Large intestine (tissue), 3 donors: ENCODE measurements around the gene KIFC3. TPM values are rescaled to one million over a fixed set of nuclear protein-coding genes. Genes with fewer than 3 reads are reported as not detected.
A peak's percentile ranks its signal among the peaks of the same experiment; 100 is the strongest.

Experiments used
- DNase-seq, 2 donors: peaks; one replicate each; pipeline versions ENCODE4 v3.0.0 to v3.0.0-alpha.2; 2013
- H3K27ac ChIP-seq: one replicate; pipeline ENCODE4 v1.5.1; 2013; ENCODE audit warnings: low read length
- H3K27me3 ChIP-seq: 2 replicates; pipeline ENCODE4 v1.6.1; 2013; ENCODE audit warnings: low read length; ENCODE audit not compliant: control insufficient read depth, insufficient read depth
- H3K36me3 ChIP-seq: 2 replicates; pipeline ENCODE4 v1.6.1; 2013; ENCODE audit warnings: low read length; ENCODE audit not compliant: control insufficient read depth, insufficient read depth
- H3K4me1 ChIP-seq: one replicate; pipeline ENCODE4 v1.6.1; 2013; ENCODE audit warnings: low read length; ENCODE audit not compliant: control insufficient read depth, insufficient read depth
- H3K4me3 ChIP-seq: one replicate; pipeline ENCODE4 v1.5.1; 2013; ENCODE audit warnings: low read length
- H3K9me3 ChIP-seq: one replicate; pipeline ENCODE4 v1.6.1; 2013; ENCODE audit warnings: mild to moderate bottlenecking, low read depth, low read length, moderate library complexity; ENCODE audit not compliant: control insufficient read depth
- WGBS: methylation state at CpG from one replicate; pipeline ENCODE4 v1.1.5; 2013; ENCODE audit warnings: low lambda C conversion rate; ENCODE audit not compliant: insufficient coverage; 5-methylcytosine and 5-hydroxymethylcytosine counted together
- polyA plus RNA-seq: library from polyadenylated mRNA; unstranded; fragments of 120-200 nt; gene quantifications from one replicate; pipeline ENCODE4 v1.2.1, GENCODE V29; 2013

Gene KIFC3
- polyA plus RNA-seq, 1 donor: 82.3 TPM

- Histone ChIP-seq H3K4me3 (no peak overlapping the region), H3K4me1 (peaks cover 15% of the 10 kb centered on the region), H3K27me3 (no peaks in the 10 kb centered on the region), H3K27ac (no peak overlapping the region), H3K36me3 (peaks cover 70% of the 10 kb centered on the region), H3K9me3 (no peaks in the 10 kb centered on the region)
- DNase-seq: no peak
- WGBS: no CpG with 5 or more reads among the region's 7 CpGs
These were observed 43.2 kb downstream of the KIFC3 start for GRCh38 chr16:57759131-57759530.

DNA sequence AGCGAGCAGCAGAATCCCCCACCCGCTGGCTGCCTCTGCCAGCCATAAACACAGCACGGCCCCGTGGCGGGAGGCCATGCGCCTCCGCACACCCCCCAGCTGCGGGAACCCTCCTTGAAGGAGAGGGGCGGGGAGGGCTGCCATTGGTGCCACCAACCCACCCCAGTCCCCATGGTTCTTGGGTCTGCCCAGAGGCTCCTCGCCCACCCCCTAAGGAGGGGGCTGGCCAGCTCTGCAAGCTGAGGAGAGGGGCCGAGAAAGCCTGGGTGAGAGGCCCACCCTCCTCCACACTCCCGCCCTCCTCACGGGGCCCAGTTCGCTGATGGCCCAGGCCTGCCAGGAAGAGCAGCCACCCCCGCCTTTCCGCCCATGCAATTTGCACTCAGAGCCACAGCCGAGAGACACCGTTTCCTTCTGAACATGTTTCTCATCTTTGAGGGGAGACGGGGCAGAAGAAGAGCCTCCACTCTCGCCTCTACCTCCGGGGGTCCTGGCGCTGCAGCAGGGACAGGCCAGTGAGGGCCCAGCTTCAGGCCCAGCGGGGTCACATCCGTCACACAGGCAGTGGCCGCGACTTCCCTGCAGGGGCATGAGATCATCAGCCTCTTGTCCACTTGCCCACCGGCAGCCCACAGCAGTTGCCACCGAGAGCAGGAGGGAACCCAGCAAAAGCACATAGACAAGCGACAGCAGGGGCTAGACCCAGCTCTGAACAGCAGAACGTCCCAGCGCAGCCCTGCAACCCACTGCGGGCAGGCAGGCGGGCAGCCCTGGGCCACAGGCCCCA is 43.8 kb downstream of the KIFC3 start:
- WGBS: 100% methylated on average over 1 of the region's 33 CpGs
- H3K4me3 ChIP-seq: no peak overlapping the region
- H3K27ac ChIP-seq: no peak overlapping the region
- H3K36me3 ChIP-seq: peaks cover 73% of the 10 kb centered on the region
- no peaks in the 10 kb centered on the region for H3K9me3 ChIP-seq
- H3K27me3 ChIP-seq: no peaks in the 10 kb centered on the region
- DNase-seq: no peak
- H3K4me1 ChIP-seq: peaks cover 15% of the 10 kb centered on the region

GRCh38 chr16:57757883-57758282 is 44.4 kb downstream of the KIFC3 start:
- peak overlapping the region; percentile 10 for H3K27ac ChIP-seq
- DNase-seq: no peak

DNA sequence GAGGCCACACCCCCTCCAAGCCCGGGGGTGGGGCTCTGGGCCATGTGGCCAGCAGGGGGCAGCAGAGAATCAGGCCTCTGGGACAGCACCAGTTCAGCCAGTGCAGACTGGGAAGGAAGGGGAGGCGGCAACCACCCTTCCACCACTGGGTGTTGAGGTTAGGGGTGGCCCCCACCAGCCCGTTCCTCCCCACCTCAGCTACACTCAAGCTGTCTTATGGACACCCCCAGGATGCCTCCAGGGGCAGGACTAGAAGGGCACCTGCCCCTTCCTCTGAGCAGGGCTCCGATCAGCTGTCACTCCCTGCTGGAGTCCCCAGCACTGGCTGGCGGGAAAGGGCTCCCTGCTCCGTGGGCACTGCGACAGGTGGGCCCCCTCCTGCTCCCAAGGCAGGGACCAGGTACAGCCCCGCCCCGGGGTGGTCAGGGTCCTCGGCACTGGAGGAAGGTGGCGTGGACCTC is 44.9 kb downstream of the KIFC3 start:
- Histone ChIP-seq H3K27ac (peak overlapping the region; percentile 25), H3K36me3 (peaks cover 68% of the 10 kb centered on the region), H3K4me3 (no peak overlapping the region), H3K4me1 (peaks cover 15% of the 10 kb centered on the region), H3K27me3 (no peaks in the 10 kb centered on the region), H3K9me3 (peaks cover 4% of the 10 kb centered on the region)
- WGBS: no CpG with 5 or more reads among the region's 11 CpGs
- DNase-seq: peak; percentile 64 to 72

More at GRCh38 chr16:57757883-57758282, 44.4 kb downstream of the KIFC3 start:
- WGBS: no CpG with 5 or more reads among the region's 7 CpGs
- Histone ChIP-seq H3K4me3 (no peak overlapping the region), H3K27me3 (no peaks in the 10 kb centered on the region), H3K4me1 (peaks cover 15% of the 10 kb centered on the region), H3K9me3 (peaks cover 4% of the 10 kb centered on the region), H3K36me3 (peaks cover 73% of the 10 kb centered on the region)

- Histone ChIP-seq H3K27ac (peak overlapping the region; percentile 25), H3K36me3 (peaks cover 67% of the 10 kb centered on the region), H3K4me1 (peaks cover 15% of the 10 kb centered on the region), H3K9me3 (peaks cover 4% of the 10 kb centered on the region), H3K27me3 (no peaks in the 10 kb centered on the region), H3K4me3 (no peak overlapping the region)
- peak; percentile 70 to 81 for DNase-seq
- no CpG with 5 or more reads among the region's 15 CpGs for WGBS
These were observed 45.6 kb downstream of the KIFC3 start for GRCh38 chr16:57756424-57757325.

- no CpG with 5 or more reads among the region's 18 CpGs for WGBS
- Histone ChIP-seq H3K4me1 (peaks cover 15% of the 10 kb centered on the region), H3K36me3 (peaks cover 65% of the 10 kb centered on the region), H3K27me3 (no peaks in the 10 kb centered on the region), H3K9me3 (peaks cover 4% of the 10 kb centered on the region), H3K4me3 (no peak overlapping the region), H3K27ac (no peak overlapping the region)
- no peak for DNase-seq
These were observed 46.4 kb downstream of the KIFC3 start for GRCh38 chr16:57755726-57756423.

GRCh38 chr16:57755061-57755684 is 47.1 kb downstream of the KIFC3 start:
- no peak overlapping the region for H3K4me3 ChIP-seq
- peaks cover 15% of the 10 kb centered on the region for H3K4me1 ChIP-seq
- no peaks in the 10 kb centered on the region for H3K27me3 ChIP-seq
- no peak for DNase-seq
- H3K27ac ChIP-seq: no peak overlapping the region
- peaks cover 4% of the 10 kb centered on the region for H3K9me3 ChIP-seq
- no CpG with 5 or more reads among the region's 24 CpGs for WGBS
- H3K36me3 ChIP-seq: peaks cover 58% of the 10 kb centered on the region

DNA sequence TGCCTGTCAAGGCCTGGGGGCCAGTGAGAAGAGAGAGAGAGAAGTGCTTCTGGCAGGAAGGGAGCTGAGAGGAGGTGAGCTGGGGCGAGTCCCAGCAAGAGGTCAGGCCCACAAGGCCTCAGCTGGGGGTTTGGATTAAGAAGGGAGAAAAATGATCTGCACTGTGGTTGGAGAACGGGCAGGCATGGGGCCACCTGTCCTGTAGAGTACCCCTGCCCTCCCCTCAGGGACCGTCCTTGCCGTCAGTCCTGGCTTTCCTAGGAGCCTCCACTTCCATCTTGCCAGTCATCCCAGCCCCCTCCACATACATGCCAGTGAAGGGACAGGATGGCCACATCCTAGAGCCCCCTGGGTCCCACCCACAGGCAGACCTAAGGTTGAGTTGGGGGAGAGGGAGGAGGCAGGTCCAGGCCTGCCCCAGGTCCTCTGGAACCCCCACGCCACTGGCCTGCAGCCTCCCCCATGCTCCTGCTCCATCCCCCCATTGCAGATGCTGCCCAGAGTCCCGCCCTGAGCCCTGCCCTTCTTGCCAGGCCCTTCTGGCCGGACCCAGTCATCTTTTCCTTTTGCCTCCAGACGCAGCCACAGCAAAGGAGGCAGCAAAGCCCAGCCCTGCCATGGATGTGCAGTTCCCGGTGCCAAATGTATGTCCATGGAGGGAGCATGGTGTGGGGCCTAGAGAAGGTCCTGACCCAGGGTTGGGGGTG is 47.8 kb downstream of the KIFC3 start:
- WGBS: no CpG with 5 or more reads among the region's 9 CpGs
- no peak for DNase-seq
- peaks cover 4% of the 10 kb centered on the region for H3K9me3 ChIP-seq
- H3K36me3 ChIP-seq: peaks cover 51% of the 10 kb centered on the region
- H3K27ac ChIP-seq: no peak overlapping the region
- H3K27me3 ChIP-seq: no peaks in the 10 kb centered on the region
- no peak overlapping the region for H3K4me3 ChIP-seq
- H3K4me1 ChIP-seq: peaks cover 15% of the 10 kb centered on the region

DNA sequence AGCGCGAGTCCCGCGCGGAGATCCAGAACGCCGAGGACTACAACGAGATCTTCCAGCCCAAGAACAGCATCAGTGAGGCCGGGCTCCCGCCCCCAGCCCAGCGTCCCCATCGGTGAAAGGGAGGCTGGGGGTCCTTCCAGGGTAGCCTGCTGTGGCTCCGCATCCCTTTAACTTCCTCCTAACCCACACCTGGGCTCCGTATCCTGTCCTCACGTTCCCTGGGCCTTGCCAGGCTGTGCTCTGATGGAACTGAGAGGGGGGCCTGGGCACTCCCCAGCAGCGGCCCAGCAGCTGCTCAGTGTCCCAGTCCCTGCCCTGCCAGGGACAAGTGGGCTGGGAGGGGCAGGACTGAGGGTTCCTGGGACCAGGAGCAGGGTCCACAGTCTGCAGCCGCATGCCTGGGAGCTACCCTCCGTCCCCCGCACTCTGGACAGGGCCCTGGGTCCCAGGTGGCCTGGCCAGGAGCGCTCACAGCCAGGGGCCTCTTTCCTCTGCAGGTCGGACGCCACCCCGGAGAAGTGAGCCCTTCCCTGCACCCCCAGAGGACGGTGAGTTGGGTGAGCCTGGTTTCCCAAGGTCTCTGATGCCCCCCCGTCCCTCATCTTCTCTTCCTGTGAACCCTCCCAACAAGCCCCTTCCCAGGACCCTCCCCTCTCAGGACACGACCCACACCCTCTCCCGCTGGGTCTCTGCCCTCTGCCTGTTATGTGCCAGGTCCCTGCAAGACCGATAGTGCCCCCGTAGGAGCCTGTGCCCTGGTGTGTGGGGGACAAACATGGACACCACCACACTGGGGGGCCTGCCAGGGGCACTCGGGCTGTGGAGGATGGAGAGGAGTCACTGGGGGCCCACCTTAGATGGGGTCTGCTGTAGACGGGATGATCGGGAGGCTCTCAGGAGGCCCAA is 48.6 kb downstream of the KIFC3 start:
- Histone ChIP-seq H3K4me1 (peaks cover 15% of the 10 kb centered on the region), H3K9me3 (peaks cover 4% of the 10 kb centered on the region), H3K27ac (no peak overlapping the region), H3K36me3 (peaks cover 44% of the 10 kb centered on the region), H3K4me3 (no peak overlapping the region), H3K27me3 (no peaks in the 10 kb centered on the region)
- no CpG with 5 or more reads among the region's 32 CpGs for WGBS
- DNase-seq: no peak
